OCI-LY7 (cell line): ENCODE measurements around the gene SACM1L. TPM values are rescaled to one million over a fixed set of nuclear protein-coding genes. Genes with fewer than 3 reads are reported as not detected.
A peak's percentile ranks its signal among the peaks of the same experiment; 100 is the strongest.

Experiments used
- BruUV-seq: library from RNA; stranded (reverse); fragments of 400-500 nt; replicated peaks from 2 replicates; lab custom pipeline; 2021; lab: Mats Ljungman, UMichigan
- CTCF ChIA-PET: fragments of 300-600 bp; sonication (Branson Sonifier 250); formaldehyde crosslinking; loops from one replicate; lab custom pipeline; 2022; ENCODE audit warnings: antibody characterized with exemption; ENCODE audit not compliant: unreplicated experiment; lab: Charles Lee
- POLR2A ChIA-PET: fragments of 300-600 bp; sonication (Branson Sonifier 250); formaldehyde crosslinking; loops from one replicate; lab custom pipeline; 2022; ENCODE audit warnings: antibody characterized with exemption; lab: Charles Lee
- DNase-seq: peaks from one replicate; pipeline ENCODE4 v3.0.0-alpha.2; 2015; ENCODE audit warnings: low spot score
- H2AFZ ChIP-seq: fragments of 200-600 bp; sonication (generic), shearing (Covaris generic); 2 replicates; pipeline ENCODE4 v1.6.1; 2014; ENCODE audit warnings: mild to moderate bottlenecking, antibody characterized with exemption, low read length, moderate library complexity
- H3K27ac ChIP-seq: fragments of 200-600 bp; sonication (generic); 2 replicates; pipeline ENCODE4 v1.5.1; 2014; ENCODE audit warnings: mixed run types, low read depth, mild to moderate bottlenecking, moderate library complexity, low read length, inconsistent platforms; ENCODE audit not compliant: poor library complexity, severe bottlenecking
- H3K36me3 ChIP-seq: fragments of 200-600 bp; sonication (generic); 2 replicates; pipeline ENCODE4 v1.6.1; 2014; ENCODE audit warnings: mild to moderate bottlenecking, antibody characterized with exemption, low read length, moderate library complexity, mixed read lengths; ENCODE audit not compliant: insufficient read depth
- H3K4me1 ChIP-seq: fragments of 200-600 bp; sonication (generic); 2 replicates; pipeline ENCODE4 v1.5.1; 2014; ENCODE audit warnings: mild to moderate bottlenecking, low read length; ENCODE audit not compliant: insufficient read depth, poor library complexity, severe bottlenecking
- H3K4me2 ChIP-seq: fragments of 200-600 bp; sonication (generic); 2 replicates; pipeline ENCODE4 v1.6.1; 2014; ENCODE audit warnings: mild to moderate bottlenecking, low read length
- H3K4me3 ChIP-seq: fragments of 200-600 bp; sonication (generic); 2 replicates; pipeline ENCODE4 v1.5.1; 2014; ENCODE audit warnings: mild to moderate bottlenecking, low read depth, low read length; ENCODE audit not compliant: poor library complexity, severe bottlenecking
- H3K79me2 ChIP-seq: fragments of 200-600 bp; sonication (generic); 2 replicates; pipeline ENCODE4 v1.6.1; 2016; ENCODE audit warnings: low read depth, mild to moderate bottlenecking, low read length, moderate library complexity, mixed read lengths; ENCODE audit not compliant: insufficient read depth
- H3K9me2 ChIP-seq: fragments of 200-600 bp; sonication (generic); 2 replicates; pipeline ENCODE4 v1.6.1; 2016; ENCODE audit warnings: mild to moderate bottlenecking, low read length, mixed read lengths; ENCODE audit not compliant: insufficient read depth
- H3K9me3 ChIP-seq: fragments of 200-600 bp; sonication (generic); 2 replicates; pipeline ENCODE4 v1.6.1; 2014; ENCODE audit warnings: mild to moderate bottlenecking, mixed run types, low read length, mixed read lengths
- H4K20me1 ChIP-seq: fragments of 200-600 bp; sonication (generic); 2 replicates; pipeline ENCODE4 v1.6.1; 2014; ENCODE audit warnings: mild to moderate bottlenecking, antibody characterized with exemption, low read length, moderate library complexity, mixed read lengths; ENCODE audit not compliant: insufficient read depth
- EZH2phosphoT487 ChIP-seq: fragments of 200-600 bp; sonication (generic); IDR thresholded peaks from 2 replicates; pipeline ENCODE4 v1.6.1; 2018; ENCODE audit warnings: low read depth, borderline replicate concordance, mild to moderate bottlenecking, mixed run types, antibody characterized with exemption, low read length, moderate library complexity, mixed read lengths
- intact Hi-C: fragments of 100-400 bp; cut with micrococcal nuclease; formaldehyde crosslinking; loops from one replicate; pipeline ENCODE4 v1.10.0; 2022; ENCODE audit not compliant: unreplicated experiment
- total RNA-seq, 2 experiments: library from RNA; depleted of rRNA in 1 of 2; stranded (reverse); fragments of >200 nt in 1 of 2; shearing (Covaris generic) in 1 of 2; gene quantifications; 2 replicates each; pipeline ENCODE4 v1.2.3, GENCODE V29; 2014 to 2022
- TF ChIP-seq, protein P1 (sequence below): fragments of 200-600 bp; sonication (generic); conservative IDR thresholded peaks from 2 replicates; pipeline ENCODE4 v1.5.1; 2014; ENCODE audit warnings: mild to moderate bottlenecking, antibody characterized with exemption, low read length, moderate library complexity, mixed read lengths

The SACM1L gene
- total RNA-seq, 2 experiments from 2014 or later: 35.5 to 54.9 TPM

- intact Hi-C loops: loop anchor here (10.0 kb wide), 2 partner anchors 75 to 615 kb away; partner anchors contain the start of gene CCR5
- no peaks in the 10 kb centered on the region for H4K20me1 ChIP-seq
- H2AFZ ChIP-seq: no peak overlapping the region
- no TSS peak for BruUV-seq
- TF ChIP-seq, protein P1, sequence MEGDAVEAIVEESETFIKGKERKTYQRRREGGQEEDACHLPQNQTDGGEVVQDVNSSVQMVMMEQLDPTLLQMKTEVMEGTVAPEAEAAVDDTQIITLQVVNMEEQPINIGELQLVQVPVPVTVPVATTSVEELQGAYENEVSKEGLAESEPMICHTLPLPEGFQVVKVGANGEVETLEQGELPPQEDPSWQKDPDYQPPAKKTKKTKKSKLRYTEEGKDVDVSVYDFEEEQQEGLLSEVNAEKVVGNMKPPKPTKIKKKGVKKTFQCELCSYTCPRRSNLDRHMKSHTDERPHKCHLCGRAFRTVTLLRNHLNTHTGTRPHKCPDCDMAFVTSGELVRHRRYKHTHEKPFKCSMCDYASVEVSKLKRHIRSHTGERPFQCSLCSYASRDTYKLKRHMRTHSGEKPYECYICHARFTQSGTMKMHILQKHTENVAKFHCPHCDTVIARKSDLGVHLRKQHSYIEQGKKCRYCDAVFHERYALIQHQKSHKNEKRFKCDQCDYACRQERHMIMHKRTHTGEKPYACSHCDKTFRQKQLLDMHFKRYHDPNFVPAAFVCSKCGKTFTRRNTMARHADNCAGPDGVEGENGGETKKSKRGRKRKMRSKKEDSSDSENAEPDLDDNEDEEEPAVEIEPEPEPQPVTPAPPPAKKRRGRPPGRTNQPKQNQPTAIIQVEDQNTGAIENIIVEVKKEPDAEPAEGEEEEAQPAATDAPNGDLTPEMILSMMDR: no peak
- no peak for TF ChIP-seq EZH2phosphoT487
- H3K9me2 ChIP-seq: no peaks in the 10 kb centered on the region
- H3K4me2 ChIP-seq: no peak overlapping the region
- H3K4me3 ChIP-seq: no peak overlapping the region
- H3K79me2 ChIP-seq: no peaks in the 10 kb centered on the region
- no peaks in the 10 kb centered on the region for H3K36me3 ChIP-seq
- DNase-seq: no peak
- ChIA-PET CTCF (interaction anchor here (1.0 kb wide), 1 partner anchor 235 kb away, joined by 4 read pairs; no protein-coding TSS in a partner anchor), POLR2A (interaction anchor here (1.0 kb wide), 1 partner anchor 17 kb away, joined by 4 read pairs; no protein-coding TSS in a partner anchor)
- H3K27ac ChIP-seq: no peak overlapping the region
- H3K9me3 ChIP-seq: no peaks in the 10 kb centered on the region
- H3K4me1 ChIP-seq: no peaks in the 10 kb centered on the region
Observed at GRCh38 chr3:45759851-45760250, 70.7 kb downstream of the SACM1L start.

DNA sequence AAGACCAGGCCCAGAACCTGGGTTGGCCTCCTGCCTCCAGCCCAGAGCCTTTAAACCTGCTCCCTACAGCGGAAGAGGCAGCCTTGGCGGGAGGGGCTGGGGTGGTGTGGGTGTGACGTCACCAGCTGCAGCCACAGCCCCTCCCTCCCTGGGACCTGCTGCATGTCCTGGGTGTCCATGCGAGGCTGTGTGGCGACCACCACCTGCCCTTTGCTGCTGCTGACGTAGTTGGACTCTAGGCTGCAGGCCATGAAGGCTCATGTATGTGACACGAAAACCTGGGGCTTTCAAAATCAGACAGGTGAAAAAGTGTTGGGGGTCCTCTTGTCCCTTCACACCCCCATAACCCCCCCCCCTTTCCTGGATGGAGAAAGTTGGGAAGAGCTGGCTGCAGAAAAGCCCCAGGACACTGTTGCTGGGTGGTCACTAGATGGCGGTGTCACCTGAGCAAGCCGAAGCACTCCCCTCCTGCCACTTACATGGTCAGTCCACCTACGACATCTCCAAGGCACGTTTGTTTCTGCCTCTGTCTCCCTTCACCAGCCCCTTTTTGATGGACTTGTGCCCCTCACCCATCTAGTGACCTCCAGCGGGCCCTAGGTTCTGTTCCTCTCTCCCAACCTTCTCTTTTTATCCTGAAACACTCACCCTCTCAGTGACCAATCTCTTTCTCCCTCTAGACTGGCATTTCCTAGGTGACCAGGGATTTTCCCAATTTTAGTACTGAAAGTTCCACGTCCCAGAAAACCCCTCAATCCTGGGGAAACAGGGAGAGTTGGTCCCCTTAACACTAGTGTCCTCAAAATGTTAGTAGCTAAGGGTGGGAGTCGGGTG lies 71.9 kb downstream of the SACM1L start:
- no peaks in the 10 kb centered on the region for H3K36me3 ChIP-seq
- DNase-seq: peak; percentile 53
- no peak overlapping the region for H2AFZ ChIP-seq
- TF ChIP-seq, protein P1: peak; percentile 85
- no peak for TF ChIP-seq EZH2phosphoT487
- no peaks in the 10 kb centered on the region for H3K79me2 ChIP-seq
- H3K9me2 ChIP-seq: no peaks in the 10 kb centered on the region
- H3K9me3 ChIP-seq: no peaks in the 10 kb centered on the region
- ChIA-PET CTCF (no interaction called here), POLR2A (no interaction called here)
- no TSS peak for BruUV-seq
- no peak overlapping the region for H3K27ac ChIP-seq
- intact Hi-C loops: loop anchor here (1.0 to 10.0 kb wide), 4 partner anchors 74 to 614 kb away; partner anchors contain the start of gene CCR5
- no peak overlapping the region for H3K4me3 ChIP-seq
- H4K20me1 ChIP-seq: no peaks in the 10 kb centered on the region
- no peaks in the 10 kb centered on the region for H3K4me1 ChIP-seq
- no peak overlapping the region for H3K4me2 ChIP-seq

DNA sequence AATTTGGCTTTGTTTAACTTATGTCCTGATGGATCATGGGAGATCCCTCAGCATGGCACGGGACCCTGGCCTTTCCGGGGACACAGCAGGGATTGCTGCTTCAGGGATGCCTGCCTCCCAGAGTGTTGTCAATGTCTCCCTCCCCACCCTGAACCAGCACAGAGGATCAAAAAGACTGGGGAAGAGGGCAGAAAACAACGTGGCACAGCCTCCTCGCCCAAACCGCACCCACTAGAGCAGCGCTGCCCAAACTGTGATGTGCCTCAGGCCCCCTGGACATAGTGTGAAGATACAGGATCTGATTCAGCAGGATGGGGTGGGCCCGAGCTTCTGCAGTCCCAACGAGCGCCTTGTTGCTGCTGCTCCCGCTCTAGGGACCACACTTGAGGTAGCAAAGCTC lies 72.6 kb downstream of the SACM1L start:
- POLR2A ChIA-PET: no interaction called here
- intact Hi-C loops: loop anchor here (1.0 to 10.0 kb wide), 4 partner anchors 73 to 613 kb away; partner anchors contain the start of gene CCR5
- H3K4me2 ChIP-seq: no peak overlapping the region
- no TSS peak for BruUV-seq
- no peaks in the 10 kb centered on the region for H3K9me2 ChIP-seq
- TF ChIP-seq, protein P1: no peak
- no peak for TF ChIP-seq EZH2phosphoT487
- H2AFZ ChIP-seq: no peak overlapping the region
- no peaks in the 10 kb centered on the region for H3K79me2 ChIP-seq
- H3K36me3 ChIP-seq: no peaks in the 10 kb centered on the region
- no peaks in the 10 kb centered on the region for H4K20me1 ChIP-seq
- CTCF ChIA-PET: no interaction called here
- no peak overlapping the region for H3K27ac ChIP-seq
- H3K4me1 ChIP-seq: no peaks in the 10 kb centered on the region
- H3K9me3 ChIP-seq: no peaks in the 10 kb centered on the region
- H3K4me3 ChIP-seq: no peak overlapping the region
- DNase-seq: no peak
